Fibroblast of gingiva (primary cell): ENCODE data around the gene POR.

Source experiments
- DNase-seq: peaks from one replicate; pipeline ENCODE4 v3.0.0-alpha.2; 2011; ENCODE audit warnings: low read depth

Gene POR

DNA sequence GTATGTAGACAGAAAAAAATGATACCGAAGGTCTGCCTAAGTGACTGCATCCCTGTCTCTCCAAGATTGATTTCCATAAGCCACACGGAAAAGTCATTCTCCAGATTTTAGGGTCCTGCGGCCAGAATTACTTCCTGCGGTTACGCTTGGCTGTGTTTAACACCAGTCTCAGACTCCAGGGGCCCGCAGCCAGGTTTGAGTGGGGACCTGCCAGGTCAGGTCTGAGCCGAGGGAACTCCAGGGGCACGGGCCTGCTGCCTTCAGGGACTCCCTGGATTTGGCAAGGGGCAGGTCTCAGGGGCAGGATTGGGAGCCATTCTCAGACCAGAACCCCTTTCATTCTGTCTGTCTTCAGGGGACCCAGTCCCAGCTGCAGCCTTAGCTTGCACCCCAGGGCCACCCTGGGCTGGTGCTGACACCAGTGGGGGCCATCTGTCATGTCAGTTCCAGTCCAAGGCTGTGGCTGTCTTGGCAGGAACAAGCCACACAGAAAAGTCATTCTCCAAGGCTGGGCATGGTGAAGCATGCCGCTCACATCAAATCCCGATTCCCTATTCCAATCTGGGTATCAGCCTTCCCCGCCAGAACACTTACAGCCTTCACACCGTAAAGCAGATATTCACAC lies 40.5 kb downstream of the POR start:
- DNase-seq, result no peak

GRCh38 chr7:75957021-75957736 lies 42.2 kb downstream of the POR start:
- no peak for DNase-seq

DNA sequence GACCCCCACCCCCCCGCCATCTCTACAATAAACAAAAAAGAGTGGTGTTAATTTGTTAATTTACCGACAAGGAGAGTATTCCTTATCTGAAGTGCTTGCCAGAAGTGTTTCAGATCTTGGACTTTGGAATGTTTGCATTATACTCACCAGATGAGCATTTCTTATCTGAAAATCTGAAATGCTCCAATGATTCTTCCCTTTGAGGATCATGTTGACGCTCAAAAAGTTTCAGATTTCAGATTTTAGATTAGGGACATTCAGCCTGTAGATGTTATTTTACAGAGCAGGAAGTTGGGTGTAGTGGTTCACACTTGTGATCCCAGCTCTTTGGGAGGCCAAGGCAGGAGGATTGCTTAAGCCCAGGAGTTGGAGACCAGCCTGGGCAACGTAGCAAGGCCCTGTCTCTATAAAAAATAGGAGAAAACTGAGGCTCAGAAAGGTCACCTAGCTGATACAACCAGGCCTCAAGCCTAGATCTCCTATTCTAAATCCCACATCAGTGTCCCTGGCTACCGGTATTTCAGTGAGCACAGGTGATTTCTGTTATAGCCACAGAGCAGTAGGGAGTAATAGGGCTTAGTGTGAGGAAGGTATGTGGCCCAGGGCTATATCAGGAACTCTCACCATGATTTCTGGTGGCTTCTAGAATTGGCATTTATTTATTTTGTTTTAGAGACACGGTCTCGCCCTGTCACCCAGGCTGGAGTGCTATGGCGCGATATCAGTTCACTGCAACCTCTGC lies 44.0 kb downstream of the POR start:
- no peak for DNase-seq

GRCh38 chr7:75960372-75960771 lies 45.4 kb downstream of the POR start:
- DNase-seq, result no peak

DNA sequence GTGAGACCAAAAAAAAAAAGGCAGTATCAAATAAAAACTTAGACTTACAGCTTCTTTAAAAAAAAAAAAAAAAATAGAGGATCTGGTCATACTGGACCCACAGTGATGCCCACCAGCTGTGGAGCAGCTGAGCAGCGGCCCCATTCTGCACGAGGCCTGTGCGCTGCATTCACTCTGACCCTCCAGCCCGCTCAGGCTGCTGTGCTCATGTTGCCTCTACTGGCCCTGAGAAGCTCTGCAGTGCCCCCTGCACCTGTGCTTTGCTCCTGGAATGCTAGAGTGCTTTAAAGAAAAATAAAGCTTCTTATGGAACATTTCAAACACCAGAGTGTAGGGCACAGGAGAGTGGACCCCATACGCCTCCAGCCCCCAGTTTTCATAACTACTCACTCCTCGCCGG lies 46.3 kb downstream of the POR start:
- DNase-seq, result no peak

DNA sequence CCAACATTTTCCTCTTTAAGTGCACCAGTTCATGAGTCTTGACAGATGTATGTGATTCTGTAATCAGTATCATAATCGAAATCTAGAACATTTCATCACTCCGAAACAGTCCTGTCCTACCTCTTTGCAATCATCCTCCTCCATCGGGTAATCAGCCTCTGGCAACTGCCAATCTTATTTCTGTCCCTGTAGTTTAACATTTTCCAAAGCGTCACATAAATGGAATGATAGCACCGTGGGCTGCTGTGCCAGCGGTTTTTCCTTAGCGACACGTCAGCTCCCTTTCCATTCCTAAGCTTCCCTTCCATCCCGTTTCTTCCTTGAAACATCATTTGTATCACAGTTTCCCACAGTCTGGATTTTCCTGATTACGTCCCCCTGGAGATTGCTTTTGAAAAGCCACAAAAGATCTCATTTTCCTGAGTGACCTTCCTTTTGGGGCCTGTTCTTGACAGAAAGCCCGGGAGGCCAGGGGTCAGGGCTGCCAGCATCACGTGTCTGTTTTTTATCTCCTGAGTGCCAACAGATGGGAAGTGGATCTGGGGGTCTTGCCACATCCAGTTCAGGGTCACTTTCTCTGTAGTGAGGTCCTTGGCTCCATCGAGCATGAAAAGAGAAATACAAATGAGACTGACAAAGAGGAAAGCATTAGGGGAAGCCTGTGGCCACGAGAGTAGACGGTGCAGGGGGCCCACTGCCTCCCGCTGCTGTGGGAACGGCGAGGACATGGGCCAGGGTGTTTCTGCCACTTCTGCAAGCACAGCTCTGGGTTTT lies 47.8 kb downstream of the POR start:
- peak; percentile 92 for DNase-seq

DNA sequence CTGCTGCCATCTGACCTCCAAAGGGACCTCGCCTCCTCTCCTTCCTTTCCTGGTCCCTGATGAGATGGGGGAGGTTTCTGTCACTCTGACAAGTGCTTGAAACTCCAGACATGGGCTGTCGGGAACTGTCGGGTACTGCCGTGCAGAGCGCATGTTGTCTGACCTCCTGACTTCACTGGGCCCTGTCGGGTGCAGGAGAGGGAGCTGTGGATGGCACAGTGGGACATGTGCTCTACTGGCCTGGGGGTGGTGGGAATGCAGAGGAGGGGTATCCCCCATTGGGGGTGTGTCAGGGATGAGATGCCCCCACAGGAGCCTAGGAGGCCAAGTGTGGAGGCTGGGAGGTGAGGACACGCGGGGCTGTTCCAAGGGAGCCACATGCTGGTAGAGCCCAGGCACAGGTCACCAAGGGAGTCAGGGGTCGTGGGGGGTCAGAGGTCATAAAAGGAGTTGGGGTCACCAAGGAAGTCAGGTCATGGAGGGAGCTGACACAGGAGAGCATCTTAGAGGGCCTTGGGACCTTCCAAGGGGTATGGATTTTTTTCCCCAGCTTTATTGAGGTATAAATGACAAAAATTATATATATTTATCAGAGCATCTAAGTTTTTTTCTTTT lies 48.5 kb downstream of the POR start:
- DNase-seq, result no peak

GRCh38 chr7:75965617-75966016 lies 50.7 kb downstream of the POR start:
- no peak for DNase-seq

DNA sequence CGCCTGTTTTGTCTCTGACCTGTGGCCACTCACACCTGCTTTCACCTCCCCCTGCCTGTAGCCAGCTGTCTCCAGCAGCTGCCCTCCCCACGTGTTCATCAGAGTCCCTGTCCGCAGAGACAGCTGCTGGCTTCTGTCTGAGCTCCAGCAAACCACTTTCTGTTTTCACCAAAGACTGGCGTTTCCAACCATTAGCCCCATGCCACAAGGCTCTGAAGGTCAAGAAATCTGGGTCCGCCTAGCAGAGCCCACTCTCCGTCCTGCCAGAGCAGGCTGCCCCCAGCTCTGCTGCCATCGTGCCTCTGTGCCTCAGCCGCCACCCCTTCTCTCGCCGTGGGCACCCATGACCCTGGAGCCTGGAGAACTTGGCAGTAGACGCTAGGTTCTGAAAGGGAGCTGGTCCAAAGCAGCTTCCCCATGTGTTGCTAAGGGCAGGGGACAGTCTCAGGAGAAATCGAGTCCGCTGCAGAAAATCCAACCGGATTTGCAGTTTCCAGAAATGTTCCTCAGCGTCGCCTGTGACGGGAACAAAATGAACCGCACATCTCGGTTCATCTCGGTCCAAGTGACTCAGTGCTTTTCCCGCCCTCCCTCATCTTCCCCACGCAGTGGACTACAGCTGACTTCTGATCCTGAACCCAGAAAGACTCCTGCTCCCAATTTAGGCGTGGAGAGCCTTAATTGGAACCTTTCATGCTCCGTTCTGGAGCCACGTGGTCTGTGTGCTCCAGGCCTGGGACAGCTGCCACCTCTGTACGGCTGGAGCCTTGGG lies 51.4 kb downstream of the POR start:
- DNase-seq, result peak; percentile 95

DNA sequence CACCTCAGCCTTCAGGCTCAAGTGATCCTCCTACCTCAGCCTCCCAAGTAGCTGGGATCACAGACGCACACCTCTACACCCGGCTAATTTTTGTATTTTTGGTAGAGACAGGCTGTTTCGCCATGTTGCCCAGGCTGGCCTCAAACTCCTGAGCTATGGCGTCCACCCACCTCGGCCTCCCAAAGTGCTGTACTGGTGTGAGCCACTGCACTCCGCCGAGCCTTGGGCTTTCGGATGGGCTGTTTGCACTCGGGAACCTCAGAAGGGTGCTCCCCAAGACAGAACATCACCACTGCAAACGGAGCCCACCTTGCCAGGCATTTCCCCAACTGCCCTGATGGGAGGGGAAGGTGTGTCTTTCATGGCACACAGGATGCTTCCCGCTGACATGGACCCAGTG lies 52.1 kb downstream of the POR start:
- DNase-seq, result peak; percentile 3

- no peak for DNase-seq
Observed at GRCh38 chr7:75967487-75967997, 52.6 kb downstream of the POR start.

DNA sequence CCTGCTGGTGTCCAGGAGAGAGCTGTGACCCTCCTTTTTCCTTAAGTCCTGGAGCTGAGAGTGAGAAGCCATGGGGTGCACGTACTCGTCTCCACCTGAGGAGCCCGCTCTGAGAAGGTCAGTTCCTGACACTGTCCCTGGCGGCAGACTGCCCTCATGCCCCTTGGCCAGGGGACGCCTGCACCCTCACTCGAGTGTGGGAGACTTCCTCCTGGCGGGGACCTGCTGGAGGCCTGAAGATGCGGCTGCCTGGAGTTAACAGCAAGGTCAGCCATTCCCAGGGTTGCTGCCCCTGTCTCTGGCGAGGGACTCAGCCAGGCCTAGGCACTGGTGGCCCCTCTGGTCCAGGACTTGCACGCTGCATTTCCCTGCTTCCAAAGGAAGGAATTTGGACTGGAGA lies 53.1 kb downstream of the POR start:
- no peak for DNase-seq

- no peak for DNase-seq
Observed at GRCh38 chr7:75968561-75969001, 53.6 kb downstream of the POR start.

DNA sequence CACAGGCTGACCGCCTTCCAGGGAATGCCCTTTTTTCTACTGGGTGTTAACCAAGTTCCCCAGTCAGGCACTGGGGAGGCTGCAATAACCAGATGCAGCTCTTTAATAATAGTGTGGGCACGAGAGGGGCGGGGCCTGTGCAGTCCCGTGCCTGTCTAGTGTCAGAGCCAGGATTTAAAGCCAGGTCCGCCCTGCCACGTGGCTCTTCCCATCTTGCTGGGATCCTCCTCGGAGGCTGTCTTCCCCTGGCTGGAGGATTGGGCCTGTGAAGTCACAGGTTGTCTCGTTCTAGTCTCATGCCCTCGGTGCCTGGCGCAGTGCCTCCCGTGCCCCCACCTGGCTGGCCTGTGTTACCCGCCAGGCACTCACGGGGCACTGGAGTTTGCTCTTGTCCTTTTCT lies 54.2 kb downstream of the POR start:
- DNase-seq, result peak; percentile 64

GRCh38 chr7:75969704-75970498 lies 54.9 kb downstream of the POR start:
- DNase-seq, result no peak

GRCh38 chr7:75971309-75971960 lies 56.5 kb downstream of the POR start:
- no peak for DNase-seq

GRCh38 chr7:75971961-75972763 lies 57.2 kb downstream of the POR start:
- no peak for DNase-seq

DNA sequence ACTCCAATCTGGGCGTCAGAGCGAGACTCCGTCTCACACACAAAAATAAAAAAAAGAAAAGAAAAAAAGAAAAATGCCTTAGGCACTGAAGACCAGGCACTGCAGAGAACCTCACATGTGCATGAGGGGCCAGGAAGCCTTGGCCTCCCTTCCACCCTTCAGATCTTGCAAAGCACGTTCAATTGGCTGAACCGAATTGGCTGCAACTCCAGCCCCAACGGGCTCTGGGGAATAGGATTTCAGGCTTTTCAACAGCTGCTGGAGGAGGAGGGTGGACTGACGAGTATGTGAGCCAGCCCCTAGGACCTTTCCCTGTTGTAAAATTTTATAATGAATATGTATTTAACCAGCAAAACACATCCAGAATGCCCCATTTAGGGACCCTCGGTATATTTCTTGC lies 62.8 kb downstream of the POR start:
- peak; percentile 79 for DNase-seq
